Activated CD4-positive, alpha-beta T cell treated with anti-CD3 and anti-CD28 coated beads for 36 hours (primary cell): ENCODE data around the gene DNAH14. TPM values are rescaled to one million over a fixed set of nuclear protein-coding genes. Genes with fewer than 3 reads are reported as not detected.

ENCODE experiments used
- ATAC-seq: fragments of 200-7000 bp; cut with Tn5 transposase; one replicate; pipeline ENCODE4 v1.10.0; 2021; ENCODE audit warnings: mild to moderate bottlenecking, moderate library complexity
- CTCF ChIA-PET: fragments of 350-600 bp; sonication (Branson Sonifier 250); formaldehyde crosslinking; loops from one replicate; lab custom pipeline; 2021; ENCODE audit warnings: antibody characterized with exemption; lab: Charles Lee
- POLR2A ChIA-PET: fragments of 350-600 bp; sonication (Branson Sonifier 250); formaldehyde crosslinking; loops from one replicate; lab custom pipeline; 2021; ENCODE audit warnings: antibody characterized with exemption, inconsistent platforms; lab: Charles Lee
- DNase-seq: peaks from one replicate; pipeline ENCODE4 v3.0.0-alpha.2; 2020
- H3K27ac Mint-ChIP-seq: one replicate; pipeline ENCODE4 v1.8.0; 2021; ENCODE audit warnings: mixed read lengths
- H3K27me3 Mint-ChIP-seq: one replicate; pipeline ENCODE4 v1.8.0; 2021; ENCODE audit warnings: mixed read lengths
- H3K36me3 Mint-ChIP-seq: one replicate; pipeline ENCODE4 v1.8.0; 2021; ENCODE audit warnings: low read depth, mixed read lengths
- H3K4me1 Mint-ChIP-seq: one replicate; pipeline ENCODE4 v1.8.0; 2021; ENCODE audit warnings: mixed read lengths
- H3K4me3 Mint-ChIP-seq: one replicate; pipeline ENCODE4 v1.8.0; 2021; ENCODE audit warnings: mild to moderate bottlenecking, moderate library complexity, mixed read lengths
- H3K9me3 Mint-ChIP-seq: one replicate; pipeline ENCODE4 v1.8.0; 2021; ENCODE audit warnings: low read depth, mixed read lengths
- intact Hi-C, 2 experiments: fragments of 100-400 bp; cut with DNase I in 1 of 2; cut with micrococcal nuclease in 1 of 2; formaldehyde crosslinking; loops; one replicate each; pipeline versions ENCODE4 v1.14.2 to v1.15.1; 2022 to 2024; cut with DNase I, micrococcal nuclease
- total RNA-seq, 2 experiments: library from RNA; stranded (reverse); gene quantifications; one replicate each; pipeline ENCODE4 v1.2.3, GENCODE V29; 2021

Gene DNAH14
- total RNA-seq, 2 experiments from 2014 or later = 1.6 to 2.1 TPM

DNA sequence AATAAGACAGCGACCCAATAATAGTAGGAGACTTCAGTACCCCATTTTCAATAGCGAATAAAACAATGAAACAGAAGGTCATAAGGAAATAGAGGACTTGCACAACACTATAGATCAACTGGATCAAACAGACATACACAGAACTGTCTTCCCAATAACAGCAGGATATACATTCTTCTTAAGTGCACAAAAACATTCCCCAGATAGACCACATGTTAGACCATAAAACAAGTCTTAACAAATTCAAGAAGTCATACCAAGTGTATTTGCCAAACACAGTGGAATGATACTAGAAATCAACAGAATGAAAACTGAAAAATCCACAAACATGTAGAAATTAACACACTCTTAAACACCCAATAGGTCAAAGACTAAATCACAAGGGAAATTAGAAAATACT, 420.4 kb downstream of the DNAH14 start:
- no peaks in the 10 kb centered on the region for H3K36me3 Mint-ChIP-seq
- H3K27me3 Mint-ChIP-seq = peaks cover 16% of the 10 kb centered on the region
- no peak overlapping the region for H3K27ac Mint-ChIP-seq
- peaks cover 5% of the 10 kb centered on the region for H3K9me3 Mint-ChIP-seq
- CTCF ChIA-PET = no interaction called here
- ATAC-seq = no peak
- no peaks in the 10 kb centered on the region for H3K4me1 Mint-ChIP-seq
- DNase-seq = no peak
- no peak overlapping the region for H3K4me3 Mint-ChIP-seq
- intact Hi-C loops = no loop called here
- POLR2A ChIA-PET = no interaction called here

GRCh38 chr1:225350872-225351271, 421.4 kb downstream of the DNAH14 start:
- POLR2A ChIA-PET = no interaction called here
- CTCF ChIA-PET = interaction anchor here (0.7 kb wide), 1 partner anchor 39 kb away, joined by 4 read pairs; no protein-coding TSS in a partner anchor
- Mint-ChIP-seq H3K36me3 (no peaks in the 10 kb centered on the region), H3K9me3 (peaks cover 5% of the 10 kb centered on the region), H3K4me1 (no peaks in the 10 kb centered on the region), H3K4me3 (no peak overlapping the region), H3K27me3 (peaks cover 13% of the 10 kb centered on the region), H3K27ac (no peak overlapping the region)
- no peak for DNase-seq
- intact Hi-C loops = no loop called here
- ATAC-seq = no peak

- DNase-seq (no peak), ATAC-seq (no peak)
- intact Hi-C loops = no loop called here
- H3K4me3 Mint-ChIP-seq = no peak overlapping the region
- ChIA-PET POLR2A (no interaction called here), CTCF (no interaction called here)
- H3K27ac Mint-ChIP-seq = no peak overlapping the region
- H3K36me3 Mint-ChIP-seq = no peaks in the 10 kb centered on the region
- no peaks in the 10 kb centered on the region for H3K4me1 Mint-ChIP-seq
- peaks cover 10% of the 10 kb centered on the region for H3K27me3 Mint-ChIP-seq
- H3K9me3 Mint-ChIP-seq = no peaks in the 10 kb centered on the region
These were observed 425.4 kb downstream of the DNAH14 start for GRCh38 chr1:225354906-225355305.

GRCh38 chr1:225355863-225356262, 426.4 kb downstream of the DNAH14 start:
- ChIA-PET CTCF (no interaction called here), POLR2A (no interaction called here)
- peaks cover 8% of the 10 kb centered on the region for H3K27me3 Mint-ChIP-seq
- no peaks in the 10 kb centered on the region for H3K36me3 Mint-ChIP-seq
- H3K9me3 Mint-ChIP-seq = no peaks in the 10 kb centered on the region
- no peaks in the 10 kb centered on the region for H3K4me1 Mint-ChIP-seq
- no peak overlapping the region for H3K4me3 Mint-ChIP-seq
- H3K27ac Mint-ChIP-seq = no peak overlapping the region
- DNase-seq (no peak), ATAC-seq (no peak)
- intact Hi-C loops = no loop called here

DNA sequence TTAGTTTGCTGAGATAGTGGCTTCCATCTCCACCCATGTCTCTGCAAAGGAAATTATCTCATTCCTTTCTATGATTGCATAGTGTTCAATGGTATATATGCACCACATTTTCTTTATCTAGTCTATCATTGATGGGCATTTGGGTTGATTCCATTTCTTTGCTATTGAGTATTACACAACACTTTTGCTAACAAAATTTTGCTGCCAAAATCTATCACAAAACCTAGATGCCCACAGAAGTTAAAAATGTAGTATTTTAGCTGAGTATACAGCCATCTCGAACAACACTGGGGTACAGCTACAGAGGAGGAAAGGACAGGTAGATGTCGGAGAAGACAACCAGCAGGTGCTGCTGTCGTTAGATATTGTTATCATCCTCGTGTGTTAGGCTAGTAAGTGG, 430.6 kb downstream of the DNAH14 start:
- ChIA-PET CTCF (interaction anchor here (0.6 kb wide), 1 partner anchor 112 kb away, joined by 3 read pairs; no protein-coding TSS in a partner anchor), POLR2A (no interaction called here)
- no peaks in the 10 kb centered on the region for H3K36me3 Mint-ChIP-seq
- H3K27ac Mint-ChIP-seq = no peak overlapping the region
- intact Hi-C loops = no loop called here
- H3K9me3 Mint-ChIP-seq = no peaks in the 10 kb centered on the region
- no peaks in the 10 kb centered on the region for H3K4me1 Mint-ChIP-seq
- H3K4me3 Mint-ChIP-seq = no peak overlapping the region
- H3K27me3 Mint-ChIP-seq = peaks cover 6% of the 10 kb centered on the region
- no peak for ATAC-seq
- no peak for DNase-seq

- CTCF ChIA-PET = no interaction called here
- intact Hi-C loops = no loop called here
- no peak overlapping the region for H3K27ac Mint-ChIP-seq
- H3K27me3 Mint-ChIP-seq = peaks cover 6% of the 10 kb centered on the region
- no peak for DNase-seq
- ATAC-seq = no peak
- no peaks in the 10 kb centered on the region for H3K36me3 Mint-ChIP-seq
- H3K4me3 Mint-ChIP-seq = no peak overlapping the region
- no peaks in the 10 kb centered on the region for H3K4me1 Mint-ChIP-seq
- no peaks in the 10 kb centered on the region for H3K9me3 Mint-ChIP-seq
- POLR2A ChIA-PET = no interaction called here
These were observed 431.7 kb downstream of the DNAH14 start for GRCh38 chr1:225361176-225361575.

DNA sequence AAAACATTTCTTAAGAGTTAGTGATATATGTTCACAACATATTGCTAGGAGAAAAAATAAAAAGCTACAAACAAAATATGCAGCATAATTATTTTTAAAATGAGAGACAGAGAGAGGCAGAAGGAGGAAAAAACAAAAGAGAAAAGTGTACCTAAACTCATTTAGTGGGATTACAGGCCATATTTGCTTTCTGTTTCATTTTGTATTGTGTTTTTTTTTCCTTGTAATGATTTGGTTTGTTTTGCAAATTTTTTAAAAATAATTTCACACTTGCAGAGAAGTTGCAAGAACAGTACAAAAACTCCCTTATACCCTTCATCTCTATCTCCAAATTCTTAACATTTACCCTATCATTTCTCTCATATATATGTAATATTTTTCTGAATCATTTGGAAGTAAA, 433.3 kb downstream of the DNAH14 start:
- H3K9me3 Mint-ChIP-seq = no peaks in the 10 kb centered on the region
- intact Hi-C loops = no loop called here
- H3K36me3 Mint-ChIP-seq = no peaks in the 10 kb centered on the region
- ATAC-seq = no peak
- no peak overlapping the region for H3K4me3 Mint-ChIP-seq
- peaks cover 9% of the 10 kb centered on the region for H3K27me3 Mint-ChIP-seq
- H3K27ac Mint-ChIP-seq = no peak overlapping the region
- ChIA-PET POLR2A (no interaction called here), CTCF (interaction anchor here (1.6 kb wide), 1 partner anchor 112 kb away, joined by 5 read pairs; no protein-coding TSS in a partner anchor)
- DNase-seq = no peak
- no peaks in the 10 kb centered on the region for H3K4me1 Mint-ChIP-seq

GRCh38 chr1:225364439-225364838, 435.0 kb downstream of the DNAH14 start:
- CTCF ChIA-PET = interaction anchor here (0.7 kb wide), 2 partner anchors 23 to 655 kb away, joined by 3 read pairs; no protein-coding TSS in a partner anchor
- ATAC-seq (no peak), DNase-seq (no peak)
- H3K4me3 Mint-ChIP-seq = no peak overlapping the region
- POLR2A ChIA-PET = no interaction called here
- H3K4me1 Mint-ChIP-seq = no peaks in the 10 kb centered on the region
- no peaks in the 10 kb centered on the region for H3K9me3 Mint-ChIP-seq
- H3K36me3 Mint-ChIP-seq = no peaks in the 10 kb centered on the region
- peaks cover 3% of the 10 kb centered on the region for H3K27me3 Mint-ChIP-seq
- intact Hi-C loops = no loop called here
- no peak overlapping the region for H3K27ac Mint-ChIP-seq

GRCh38 chr1:225366018-225366417, 436.5 kb downstream of the DNAH14 start:
- no peaks in the 10 kb centered on the region for H3K36me3 Mint-ChIP-seq
- no peak overlapping the region for H3K27ac Mint-ChIP-seq
- H3K27me3 Mint-ChIP-seq = peaks cover 3% of the 10 kb centered on the region
- ATAC-seq (no peak), DNase-seq (no peak)
- H3K4me1 Mint-ChIP-seq = no peaks in the 10 kb centered on the region
- intact Hi-C loops = no loop called here
- CTCF ChIA-PET = no interaction called here
- POLR2A ChIA-PET = no interaction called here
- no peak overlapping the region for H3K4me3 Mint-ChIP-seq
- no peaks in the 10 kb centered on the region for H3K9me3 Mint-ChIP-seq

DNA sequence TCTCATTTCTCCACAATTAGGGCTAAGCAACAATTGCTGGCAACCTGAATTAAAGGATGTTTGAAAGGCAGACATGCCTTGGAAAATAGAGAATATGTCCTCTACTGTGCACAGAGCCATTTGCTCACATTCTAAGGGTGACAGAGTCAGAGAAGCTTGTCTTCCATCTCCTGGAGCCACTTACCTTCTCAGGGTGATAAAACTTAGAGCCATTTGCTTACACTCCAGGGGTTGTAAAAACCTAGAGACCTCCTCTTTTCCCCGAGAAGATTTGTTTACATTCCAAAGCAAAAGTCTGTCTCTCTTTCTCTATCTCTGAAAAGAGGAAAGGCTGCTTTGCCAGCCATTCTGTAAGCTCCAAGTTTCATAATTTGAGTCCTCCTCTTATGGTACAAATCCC, 437.1 kb downstream of the DNAH14 start:
- ChIA-PET POLR2A (interaction anchor here (0.6 kb wide), 1 partner anchor 9 kb away, joined by 5 read pairs; no protein-coding TSS in a partner anchor), CTCF (no interaction called here)
- ATAC-seq = no peak
- H3K4me3 Mint-ChIP-seq = no peak overlapping the region
- no peak overlapping the region for H3K27ac Mint-ChIP-seq
- no peaks in the 10 kb centered on the region for H3K36me3 Mint-ChIP-seq
- H3K4me1 Mint-ChIP-seq = no peaks in the 10 kb centered on the region
- peaks cover 3% of the 10 kb centered on the region for H3K27me3 Mint-ChIP-seq
- H3K9me3 Mint-ChIP-seq = no peaks in the 10 kb centered on the region
- intact Hi-C loops = no loop called here
- no peak for DNase-seq

DNA sequence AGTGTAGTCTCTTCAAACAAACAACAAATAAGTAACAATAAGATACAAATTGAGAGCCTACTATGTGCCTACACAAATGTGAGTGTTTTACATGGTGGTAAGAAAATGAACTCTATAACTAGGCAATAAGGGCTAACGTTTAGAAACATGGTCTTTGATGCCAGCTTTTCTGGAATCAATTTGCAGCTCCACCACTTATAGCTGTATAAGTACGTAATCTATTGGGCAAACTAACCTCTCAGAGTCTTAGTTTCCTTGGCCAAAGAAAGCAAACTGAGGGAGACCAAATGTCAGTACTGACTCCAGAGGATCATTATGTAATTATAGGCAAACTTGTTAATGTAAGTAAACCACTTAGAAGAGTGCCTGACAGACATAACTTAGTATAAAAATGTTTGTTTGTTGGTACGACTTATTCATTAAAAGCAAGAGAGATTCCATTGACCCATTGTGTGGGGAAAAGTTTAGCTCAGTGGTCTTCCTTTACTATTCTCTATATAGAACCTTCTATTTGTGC, 438.6 kb downstream of the DNAH14 start:
- H3K36me3 Mint-ChIP-seq = no peaks in the 10 kb centered on the region
- intact Hi-C loops = no loop called here
- no peak overlapping the region for H3K27ac Mint-ChIP-seq
- DNase-seq (no peak), ATAC-seq (no peak)
- H3K4me1 Mint-ChIP-seq = no peaks in the 10 kb centered on the region
- H3K4me3 Mint-ChIP-seq = no peak overlapping the region
- CTCF ChIA-PET = no interaction called here
- H3K27me3 Mint-ChIP-seq = peaks cover 3% of the 10 kb centered on the region
- H3K9me3 Mint-ChIP-seq = no peaks in the 10 kb centered on the region
- POLR2A ChIA-PET = no interaction called here

DNA sequence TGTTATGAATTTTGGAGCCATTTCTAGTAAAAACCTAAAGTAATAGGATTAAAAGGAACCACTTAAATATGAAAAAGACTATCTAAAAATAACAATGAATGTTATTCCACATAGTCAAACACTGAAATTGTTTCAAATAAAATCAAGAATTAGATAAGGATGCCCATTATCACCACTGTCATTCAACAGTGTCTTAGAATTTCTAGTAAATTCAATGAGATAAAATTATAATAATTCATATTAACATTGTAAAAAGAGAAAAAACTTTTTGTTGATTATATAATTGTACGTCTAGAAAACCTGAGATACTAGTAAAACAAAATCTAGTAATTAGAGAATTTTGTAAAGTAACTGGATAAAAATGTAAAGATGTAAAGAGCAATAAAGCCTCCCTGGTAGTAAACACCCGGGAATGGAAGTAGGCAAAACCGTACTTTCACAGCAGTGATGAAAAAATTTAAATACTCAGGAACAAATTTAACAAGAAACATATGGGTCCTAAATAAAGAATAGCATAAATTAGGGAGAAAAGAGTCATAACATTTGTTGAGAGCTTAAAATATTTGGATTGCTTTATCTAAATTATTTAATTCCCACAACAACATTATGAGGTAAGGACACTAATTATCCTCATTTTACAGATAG, 442.0 kb downstream of the DNAH14 start:
- POLR2A ChIA-PET = no interaction called here
- no peak overlapping the region for H3K4me3 Mint-ChIP-seq
- H3K27ac Mint-ChIP-seq = no peak overlapping the region
- CTCF ChIA-PET = interaction anchor here (0.6 kb wide), 1 partner anchor 40 kb away, joined by 4 read pairs; no protein-coding TSS in a partner anchor
- DNase-seq (no peak), ATAC-seq (no peak)
- no peaks in the 10 kb centered on the region for H3K4me1 Mint-ChIP-seq
- H3K9me3 Mint-ChIP-seq = no peaks in the 10 kb centered on the region
- intact Hi-C loops = no loop called here
- peaks cover 3% of the 10 kb centered on the region for H3K27me3 Mint-ChIP-seq
- no peaks in the 10 kb centered on the region for H3K36me3 Mint-ChIP-seq
